ENCODE data around the gene PGRMC2.

The PGRMC2 gene

GRCh38 chr4:128311659-128312403 is 24.2 kb upstream of the PGRMC2 start:
- no peak for DNase-seq (ENCODE audit: low read depth)
- H3K4me3 ChIP-seq (ENCODE audit: low read depth, low read length) = no peak overlapping the region
- TF ChIP-seq POLR2A (IDR thresholded peaks at IDR 0.05; ENCODE audit: extremely low read depth, insufficient read length) = no peak
- TF ChIP-seq, protein P1, sequence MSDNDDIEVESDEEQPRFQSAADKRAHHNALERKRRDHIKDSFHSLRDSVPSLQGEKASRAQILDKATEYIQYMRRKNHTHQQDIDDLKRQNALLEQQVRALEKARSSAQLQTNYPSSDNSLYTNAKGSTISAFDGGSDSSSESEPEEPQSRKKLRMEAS (IDR thresholded peaks at IDR 0.05; ENCODE audit: low read depth, low read length) = no peak
- TF ChIP-seq, protein P2, sequence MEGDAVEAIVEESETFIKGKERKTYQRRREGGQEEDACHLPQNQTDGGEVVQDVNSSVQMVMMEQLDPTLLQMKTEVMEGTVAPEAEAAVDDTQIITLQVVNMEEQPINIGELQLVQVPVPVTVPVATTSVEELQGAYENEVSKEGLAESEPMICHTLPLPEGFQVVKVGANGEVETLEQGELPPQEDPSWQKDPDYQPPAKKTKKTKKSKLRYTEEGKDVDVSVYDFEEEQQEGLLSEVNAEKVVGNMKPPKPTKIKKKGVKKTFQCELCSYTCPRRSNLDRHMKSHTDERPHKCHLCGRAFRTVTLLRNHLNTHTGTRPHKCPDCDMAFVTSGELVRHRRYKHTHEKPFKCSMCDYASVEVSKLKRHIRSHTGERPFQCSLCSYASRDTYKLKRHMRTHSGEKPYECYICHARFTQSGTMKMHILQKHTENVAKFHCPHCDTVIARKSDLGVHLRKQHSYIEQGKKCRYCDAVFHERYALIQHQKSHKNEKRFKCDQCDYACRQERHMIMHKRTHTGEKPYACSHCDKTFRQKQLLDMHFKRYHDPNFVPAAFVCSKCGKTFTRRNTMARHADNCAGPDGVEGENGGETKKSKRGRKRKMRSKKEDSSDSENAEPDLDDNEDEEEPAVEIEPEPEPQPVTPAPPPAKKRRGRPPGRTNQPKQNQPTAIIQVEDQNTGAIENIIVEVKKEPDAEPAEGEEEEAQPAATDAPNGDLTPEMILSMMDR (IDR thresholded peaks at IDR 0.05; ENCODE audit: low read depth, low read length) = no peak

DNA sequence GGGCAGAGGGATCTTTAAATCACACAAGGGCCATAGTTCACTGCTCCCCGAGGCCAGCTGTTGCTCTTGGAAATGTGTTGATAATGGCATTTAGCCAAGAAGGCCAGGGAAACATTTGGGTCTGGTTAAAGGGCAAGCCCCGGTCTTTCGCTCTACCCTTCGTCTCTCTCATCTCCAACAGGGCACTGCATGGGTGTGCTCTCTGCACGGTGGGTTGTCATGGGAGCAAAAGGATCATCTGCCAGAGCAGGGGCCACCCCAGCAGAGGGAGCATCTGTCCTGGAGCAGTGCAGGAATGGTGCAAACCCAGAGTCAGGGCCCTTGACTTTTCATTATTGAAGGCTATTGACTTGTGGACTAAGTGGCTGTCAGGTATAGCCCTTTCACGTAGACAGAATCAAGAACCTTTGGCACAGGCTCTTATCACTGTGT is 22.7 kb upstream of the PGRMC2 start:
- TF ChIP-seq, protein P1 (IDR thresholded peaks at IDR 0.05; ENCODE audit: low read depth, low read length) = no peak
- TF ChIP-seq, protein P2 (IDR thresholded peaks at IDR 0.05; ENCODE audit: low read depth, low read length) = no peak
- TF ChIP-seq POLR2A (IDR thresholded peaks at IDR 0.05; ENCODE audit: extremely low read depth, insufficient read length) (no peak), MYC (IDR thresholded peaks at IDR 0.05; ENCODE audit: low read depth, low read length) (no peak)
- no peak for DNase-seq (ENCODE audit: low read depth)
- no peak overlapping the region for H3K4me3 ChIP-seq (ENCODE audit: low read depth, low read length)

DNA sequence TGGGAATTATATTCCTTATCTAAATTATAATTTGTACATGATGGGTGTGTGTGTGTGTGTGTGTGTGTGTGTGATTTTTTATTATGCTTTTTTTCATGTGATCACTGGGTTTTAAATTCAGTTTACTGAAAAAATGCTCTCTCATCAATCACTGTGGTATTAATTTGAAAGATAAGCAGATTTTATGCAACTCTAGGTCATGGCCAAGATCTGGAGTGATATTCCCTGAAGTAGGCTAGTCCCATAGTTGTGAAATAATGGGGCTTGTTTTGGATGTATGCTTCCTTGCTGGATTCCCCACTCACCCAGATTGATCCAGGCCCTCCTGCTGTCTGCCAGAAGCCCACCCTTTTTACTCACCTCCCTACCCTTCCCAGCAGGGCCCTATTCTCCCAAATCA is 22.0 kb upstream of the PGRMC2 start:
- DNase-seq (ENCODE audit: low read depth) = no peak
- no peak overlapping the region for H3K4me3 ChIP-seq (ENCODE audit: low read depth, low read length)
- TF ChIP-seq, protein P2 (IDR thresholded peaks at IDR 0.05; ENCODE audit: low read depth, low read length) = no peak
- TF ChIP-seq POLR2A (IDR thresholded peaks at IDR 0.05; ENCODE audit: extremely low read depth, insufficient read length) = no peak
- TF ChIP-seq, protein P1 (IDR thresholded peaks at IDR 0.05; ENCODE audit: low read depth, low read length) = no peak
- TF ChIP-seq MYC (IDR thresholded peaks at IDR 0.05; ENCODE audit: low read depth, low read length) = no peak

- no peak for DNase-seq (ENCODE audit: low read depth)
- no peak overlapping the region for H3K4me3 ChIP-seq (ENCODE audit: low read depth, low read length)
- TF ChIP-seq, protein P2 (IDR thresholded peaks at IDR 0.05; ENCODE audit: low read depth, low read length) = no peak
- TF ChIP-seq MYC (IDR thresholded peaks at IDR 0.05; ENCODE audit: low read depth, low read length) (no peak), POLR2A (IDR thresholded peaks at IDR 0.05; ENCODE audit: extremely low read depth, insufficient read length) (no peak)
- TF ChIP-seq, protein P1 (IDR thresholded peaks at IDR 0.05; ENCODE audit: low read depth, low read length) = no peak
Observed at GRCh38 chr4:128308986-128309385, 21.4 kb upstream of the PGRMC2 start.

DNA sequence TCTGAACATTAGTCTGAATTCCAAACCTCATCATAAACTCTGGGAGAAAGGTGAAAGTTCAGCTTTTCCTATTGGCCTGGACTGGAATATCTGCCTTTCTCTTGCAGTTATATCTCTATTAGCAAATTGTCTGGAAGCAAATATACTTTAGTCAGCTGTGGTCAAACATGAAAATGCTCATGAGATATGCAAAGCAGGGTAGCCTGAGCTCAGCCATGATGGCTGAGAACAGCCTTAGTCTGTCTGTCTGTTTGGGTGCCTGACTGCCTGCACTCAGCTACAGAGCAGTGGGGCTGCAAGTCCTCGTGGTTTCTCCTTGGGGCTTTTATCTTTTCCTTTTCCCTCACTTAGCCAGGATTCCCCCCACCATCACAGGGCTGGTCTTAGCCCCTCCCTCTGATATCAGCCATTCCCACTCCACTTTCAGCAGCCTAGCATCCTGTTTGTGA is 19.5 kb upstream of the PGRMC2 start:
- no peak for TF ChIP-seq POLR2A (IDR thresholded peaks at IDR 0.05; ENCODE audit: extremely low read depth, insufficient read length)
- TF ChIP-seq, protein P2 (IDR thresholded peaks at IDR 0.05; ENCODE audit: low read depth, low read length) = no peak
- TF ChIP-seq MYC (IDR thresholded peaks at IDR 0.05; ENCODE audit: low read depth, low read length) = no peak
- TF ChIP-seq, protein P1 (IDR thresholded peaks at IDR 0.05; ENCODE audit: low read depth, low read length) = no peak
- DNase-seq (ENCODE audit: low read depth) = no peak
- no peak overlapping the region for H3K4me3 ChIP-seq (ENCODE audit: low read depth, low read length)

Data from NB4 (cell line).